ENCODE results near the gene SETD3.

SETD3 gene

DNA sequence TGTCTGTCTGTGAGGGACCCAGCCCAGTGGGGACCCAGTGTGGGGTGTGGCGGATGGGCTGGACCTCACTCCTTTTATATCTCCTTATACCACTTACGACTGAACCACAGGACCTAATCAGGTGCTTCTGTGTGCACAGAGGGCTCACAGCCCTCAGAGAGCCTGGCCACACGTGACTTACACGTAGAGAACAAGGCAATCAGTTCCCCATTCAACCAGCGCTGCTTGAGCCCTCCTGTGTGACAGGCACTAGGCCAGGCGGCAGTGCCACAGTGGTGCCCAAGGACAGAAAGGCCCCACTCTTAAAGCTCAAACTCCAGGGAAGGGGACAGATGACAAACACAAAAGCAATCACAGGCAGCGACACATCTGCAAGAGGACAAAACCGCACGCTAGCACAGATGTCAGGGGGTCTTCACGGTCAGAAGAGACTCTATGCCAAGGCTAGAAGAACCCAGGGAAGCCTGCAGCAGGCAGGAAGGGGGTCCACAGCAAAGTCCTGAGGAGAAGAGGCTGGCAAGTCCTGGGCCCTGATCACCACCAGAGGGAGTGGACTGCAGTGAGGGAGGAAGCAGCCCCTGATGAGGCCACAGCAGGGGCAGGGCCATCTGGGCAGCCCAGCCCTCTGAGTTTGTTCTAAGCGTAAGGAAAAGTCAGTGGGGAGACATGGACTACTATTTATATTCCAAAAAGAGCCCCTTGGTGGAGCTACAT is 39.3 kb downstream of the SETD3 start:
- no peaks in the 10 kb centered on the region for H4K20me1 ChIP-seq (ENCODE audit: insufficient read depth)
- H3K79me2 ChIP-seq (ENCODE audit: insufficient read depth, low read depth) = no peaks in the 10 kb centered on the region
- no peaks in the 10 kb centered on the region for H3K4me1 ChIP-seq (ENCODE audit: low read depth, poor library complexity, severe bottlenecking)
- no peak for TF ChIP-seq CTCF (conservative IDR thresholded peaks at IDR 0.05; ENCODE audit: low read depth, low read length)
- no peak overlapping the region for H3K27ac ChIP-seq
- H3K4me3 ChIP-seq (IDR thresholded peaks at IDR 0.05; ENCODE audit: insufficient read depth, low read depth, low read length) = no peak overlapping the region
- no peak overlapping the region for H3K4me2 ChIP-seq
- H2AFZ ChIP-seq (ENCODE audit: low read depth) = no peak overlapping the region
- no peaks in the 10 kb centered on the region for H3K36me3 ChIP-seq (ENCODE audit: insufficient read depth)
- H3K27me3 ChIP-seq (ENCODE audit: insufficient read depth, low read depth) = no peaks in the 10 kb centered on the region
- H3K9ac ChIP-seq = no peak overlapping the region

DNA sequence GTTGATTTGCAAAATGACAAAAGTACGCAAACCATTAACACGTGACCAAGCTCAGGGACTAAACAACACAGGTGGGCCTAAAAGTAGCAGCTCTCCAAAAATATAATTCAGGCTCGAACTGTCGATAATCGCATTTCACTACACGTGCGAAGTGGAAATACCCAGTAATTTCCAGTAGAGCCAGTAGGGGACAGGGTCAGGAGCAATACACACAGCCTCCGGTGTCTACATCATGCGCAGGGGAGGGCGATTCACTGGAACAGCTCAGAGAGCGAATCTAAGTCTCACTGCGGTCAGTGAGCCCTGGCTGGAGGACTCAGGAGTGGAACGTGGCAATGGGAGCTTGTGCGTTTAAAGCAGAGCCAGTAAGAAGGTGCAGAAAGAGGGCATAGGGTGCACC is 40.4 kb downstream of the SETD3 start:
- Histone ChIP-seq H3K9ac (no peak overlapping the region), H3K4me1 (ENCODE audit: low read depth, poor library complexity, severe bottlenecking) (no peaks in the 10 kb centered on the region), H3K4me2 (no peak overlapping the region), H2AFZ (ENCODE audit: low read depth) (no peak overlapping the region), H4K20me1 (ENCODE audit: insufficient read depth) (no peaks in the 10 kb centered on the region), H3K27ac (no peak overlapping the region), H3K36me3 (ENCODE audit: insufficient read depth) (no peaks in the 10 kb centered on the region), H3K79me2 (ENCODE audit: insufficient read depth, low read depth) (no peaks in the 10 kb centered on the region), H3K4me3 (IDR thresholded peaks at IDR 0.05; ENCODE audit: insufficient read depth, low read depth, low read length) (no peak overlapping the region), H3K27me3 (ENCODE audit: insufficient read depth, low read depth) (no peaks in the 10 kb centered on the region)
- TF ChIP-seq CTCF (conservative IDR thresholded peaks at IDR 0.05; ENCODE audit: low read depth, low read length) = no peak

- Histone ChIP-seq H3K27me3 (ENCODE audit: insufficient read depth, low read depth) (no peaks in the 10 kb centered on the region), H4K20me1 (ENCODE audit: insufficient read depth) (no peaks in the 10 kb centered on the region), H3K27ac (no peak overlapping the region), H3K36me3 (ENCODE audit: insufficient read depth) (no peaks in the 10 kb centered on the region), H3K79me2 (ENCODE audit: insufficient read depth, low read depth) (no peaks in the 10 kb centered on the region), H3K4me2 (no peak overlapping the region), H3K9ac (no peak overlapping the region), H3K4me1 (ENCODE audit: low read depth, poor library complexity, severe bottlenecking) (no peaks in the 10 kb centered on the region), H3K4me3 (IDR thresholded peaks at IDR 0.05; ENCODE audit: insufficient read depth, low read depth, low read length) (no peak overlapping the region), H2AFZ (ENCODE audit: low read depth) (no peak overlapping the region)
- TF ChIP-seq CTCF (conservative IDR thresholded peaks at IDR 0.05; ENCODE audit: low read depth, low read length) = no peak
Observed at GRCh38 chr14:99437706-99438105, 43.0 kb downstream of the SETD3 start.

- no peak overlapping the region for H3K27ac ChIP-seq
- H3K4me2 ChIP-seq = no peak overlapping the region
- H3K36me3 ChIP-seq (ENCODE audit: insufficient read depth) = no peaks in the 10 kb centered on the region
- H2AFZ ChIP-seq (ENCODE audit: low read depth) = no peak overlapping the region
- no peak overlapping the region for H3K4me3 ChIP-seq (IDR thresholded peaks at IDR 0.05; ENCODE audit: insufficient read depth, low read depth, low read length)
- no peaks in the 10 kb centered on the region for H4K20me1 ChIP-seq (ENCODE audit: insufficient read depth)
- H3K79me2 ChIP-seq (ENCODE audit: insufficient read depth, low read depth) = no peaks in the 10 kb centered on the region
- H3K4me1 ChIP-seq (ENCODE audit: low read depth, poor library complexity, severe bottlenecking) = no peaks in the 10 kb centered on the region
- H3K9ac ChIP-seq = no peak overlapping the region
- TF ChIP-seq CTCF (conservative IDR thresholded peaks at IDR 0.05; ENCODE audit: low read depth, low read length) = no peak
- H3K27me3 ChIP-seq (ENCODE audit: insufficient read depth, low read depth) = no peaks in the 10 kb centered on the region
Observed at GRCh38 chr14:99436247-99437180, 44.1 kb downstream of the SETD3 start.

Measured in KMS-11 (cell line).